NOMO-1 treated with DMSO at 0.1 percent for 48 hours (cell line): Measurements from ENCODE around the gene VTN.

ENCODE experiments used
- DNase-seq: peaks from one replicate; lab custom pipeline; 2025; ENCODE audit not compliant: unreplicated experiment; lab: John Stamatoyannopoulos, UW

The VTN gene

GRCh38 chr17:28369684-28370034, 448 bp downstream of the VTN start:
- DNase-seq = no peak

- no peak for DNase-seq
Measured at GRCh38 chr17:28368915-28369683, 1.0 kb downstream of the VTN start.

DNA sequence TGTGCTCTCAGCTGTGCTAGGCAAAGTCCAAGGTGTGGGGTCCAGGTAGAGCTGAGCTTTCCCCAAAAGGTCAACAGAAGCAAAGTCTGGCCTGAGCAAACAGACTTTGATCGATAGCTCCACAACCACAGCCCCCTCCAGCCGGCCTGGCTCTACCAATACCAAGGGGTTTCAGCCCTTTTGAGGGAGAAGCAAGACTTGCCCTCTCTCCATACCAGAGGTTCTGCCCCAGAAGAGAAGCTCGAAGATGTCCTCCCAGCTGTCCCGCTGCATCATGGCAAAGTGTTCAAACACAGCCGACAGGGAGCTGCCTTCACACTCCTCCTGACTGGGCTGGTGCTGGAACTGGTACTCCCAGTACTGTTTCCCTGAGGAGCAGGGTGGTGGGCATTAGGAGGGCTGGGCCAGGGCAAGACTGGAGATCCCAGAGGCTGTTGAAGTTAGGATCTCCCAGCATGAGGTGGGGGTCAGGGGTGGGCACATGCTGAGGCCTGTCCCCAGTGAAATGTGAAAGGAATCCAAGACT, 1.7 kb downstream of the VTN start:
- no peak for DNase-seq

- DNase-seq = no peak
Measured at GRCh38 chr17:28367641-28368305, 2.3 kb downstream of the VTN start.

DNA sequence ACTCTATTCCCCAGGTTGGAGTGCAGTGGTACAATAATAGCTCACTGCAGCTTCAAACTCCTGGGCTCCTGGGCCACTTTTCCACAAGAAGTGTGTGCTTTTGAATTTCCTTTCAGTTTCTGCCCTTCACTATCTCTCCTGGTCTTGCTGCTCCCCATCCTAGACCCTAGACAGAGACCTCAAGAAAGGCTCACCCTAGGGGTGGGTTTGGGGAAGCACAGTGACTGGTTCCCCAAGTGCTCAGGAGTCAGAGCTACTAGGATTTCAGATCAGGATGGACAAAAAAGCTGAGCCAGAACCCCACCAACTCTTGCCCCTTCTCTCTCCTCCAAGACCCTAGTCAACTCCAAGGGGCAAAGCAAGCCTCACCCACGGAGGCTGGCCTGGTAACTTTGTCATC, 3.5 kb downstream of the VTN start:
- no peak for DNase-seq

DNA sequence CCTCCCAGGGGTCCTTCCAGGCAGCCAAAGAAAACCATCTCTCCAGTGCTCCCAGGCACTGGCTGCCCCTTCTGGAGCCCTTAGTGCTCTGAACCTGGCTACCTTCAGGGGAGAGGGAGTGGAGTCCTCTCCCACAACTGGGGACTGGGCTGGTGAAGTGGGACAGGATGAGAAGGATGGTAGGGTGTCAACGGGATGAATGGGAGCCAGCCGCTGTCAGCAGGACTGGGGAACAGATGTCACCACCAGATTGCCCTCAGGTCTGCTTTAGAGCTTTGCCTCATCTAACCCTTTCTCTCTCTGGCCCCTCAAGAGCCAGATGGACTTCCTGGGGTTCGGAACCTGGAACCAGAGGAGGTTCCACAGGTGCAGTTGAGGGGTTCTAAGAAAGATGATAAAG, 4.6 kb downstream of the VTN start:
- no peak for DNase-seq

DNA sequence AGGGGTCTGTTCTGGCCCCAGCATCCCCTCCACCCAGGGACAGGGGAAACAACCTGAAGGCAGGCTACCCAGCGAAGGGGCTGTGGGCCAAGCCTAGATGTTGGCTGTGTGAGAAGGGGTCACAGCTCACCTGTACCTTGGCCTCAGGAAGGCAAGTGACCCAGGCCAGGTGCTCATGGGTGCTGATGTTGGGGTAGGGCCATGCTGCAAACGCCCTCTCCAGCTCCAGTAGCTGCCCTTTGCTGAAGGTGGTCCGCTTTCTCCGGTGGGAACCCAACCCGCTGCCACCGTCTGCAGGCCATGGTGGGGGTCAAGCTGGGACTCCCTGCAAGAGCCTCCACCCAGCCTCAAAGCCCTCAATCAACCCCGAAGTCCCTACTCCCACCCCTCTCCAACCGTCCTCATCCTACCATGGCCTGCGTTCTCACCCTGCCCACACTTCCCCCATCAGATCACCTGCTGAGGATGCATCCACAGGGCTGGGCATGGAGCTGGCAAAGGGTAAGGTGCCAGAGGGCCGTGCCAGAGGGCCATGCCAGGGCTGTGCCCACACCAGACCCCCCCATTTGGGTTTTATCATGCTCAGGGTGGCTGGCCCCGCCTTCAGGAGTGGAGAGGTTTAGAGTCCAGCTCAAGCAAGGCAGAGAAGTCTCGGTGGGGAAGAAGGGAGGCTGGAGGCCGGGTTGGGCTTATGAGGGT, 5.3 kb downstream of the VTN start, which contains the start of gene SEBOX:
Gene SEBOX (minus strand): TSS at position 535 of the 699 bp plus-strand sequence. CDS start 48 bp downstream, at position 487.
- DNase-seq = no peak

DNA sequence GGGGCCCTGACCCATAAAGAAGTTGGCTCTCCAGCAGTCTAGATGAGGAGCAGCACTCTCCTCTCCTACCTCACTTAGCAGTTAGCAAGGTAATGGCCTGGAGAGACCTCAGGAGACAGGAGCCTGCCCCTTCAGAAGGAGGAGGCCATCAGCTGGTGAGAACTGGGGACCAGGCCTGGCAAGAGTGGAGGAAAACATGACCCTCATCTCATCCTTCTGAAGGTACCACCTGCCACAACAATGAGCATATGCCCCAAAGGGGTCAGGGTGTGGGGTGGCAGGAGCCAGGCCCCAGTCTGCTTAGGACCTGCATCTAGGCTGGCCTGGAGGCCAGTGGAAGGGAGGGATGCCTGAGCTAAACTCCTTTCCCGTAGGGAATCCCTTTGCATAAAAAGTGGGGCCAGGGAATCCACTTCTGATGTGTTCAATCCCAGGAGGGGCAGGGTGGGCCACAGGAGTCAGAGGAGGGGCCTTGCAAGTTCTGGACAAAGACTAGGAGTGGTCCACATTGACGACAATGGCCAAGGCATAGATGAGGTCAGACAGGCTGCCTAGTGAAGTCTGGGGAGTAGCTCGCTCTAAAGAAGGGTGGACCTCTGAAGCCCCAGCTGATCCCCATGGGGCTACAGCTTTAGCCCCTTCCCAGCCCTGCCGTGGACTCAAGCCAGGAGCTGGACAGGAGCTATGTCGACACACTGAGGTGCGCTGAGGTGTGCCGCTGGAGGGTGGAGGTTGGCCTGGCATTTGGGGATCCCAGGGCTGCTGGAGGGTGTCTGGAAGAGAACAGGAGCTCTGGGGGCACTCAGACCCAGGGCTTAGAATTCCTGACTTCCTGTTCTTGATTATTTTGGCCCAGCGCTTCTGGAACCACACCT, 6.1 kb downstream of the VTN start:
- no peak for DNase-seq

GRCh38 chr17:28363186-28363585, 6.9 kb downstream of the VTN start:
- no peak for DNase-seq

DNA sequence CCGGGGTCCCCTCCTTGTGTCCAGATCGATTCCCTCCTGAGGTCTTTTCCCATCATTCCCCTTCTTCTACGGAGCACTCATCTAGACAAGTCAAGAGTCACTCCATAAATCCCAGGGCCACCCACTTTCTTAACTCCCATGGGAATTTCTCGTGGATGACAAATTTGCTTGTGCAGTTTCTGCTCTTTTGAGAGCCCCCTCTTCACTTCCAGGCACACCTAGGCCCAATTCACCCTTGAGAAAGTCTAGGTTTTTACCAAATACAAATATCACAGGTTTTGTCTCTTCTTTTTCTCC, 12.3 kb downstream of the VTN start:
- no peak for DNase-seq

GRCh38 chr17:28357061-28357900, 12.8 kb downstream of the VTN start, which contains the start of gene POLDIP2:
TSS of gene POLDIP2 (minus strand) at chr17:28357527. CDS start at chr17:28357448, 79 bp downstream.
- DNase-seq = peak; percentile 91

GRCh38 chr17:28350271-28350670, 19.8 kb downstream of the VTN start:
- DNase-seq = no peak

- DNase-seq = no peak
Measured at GRCh38 chr17:28348979-28349378, 21.1 kb downstream of the VTN start.

- DNase-seq = no peak
Measured at GRCh38 chr17:28347261-28347891, 22.7 kb downstream of the VTN start.

DNA sequence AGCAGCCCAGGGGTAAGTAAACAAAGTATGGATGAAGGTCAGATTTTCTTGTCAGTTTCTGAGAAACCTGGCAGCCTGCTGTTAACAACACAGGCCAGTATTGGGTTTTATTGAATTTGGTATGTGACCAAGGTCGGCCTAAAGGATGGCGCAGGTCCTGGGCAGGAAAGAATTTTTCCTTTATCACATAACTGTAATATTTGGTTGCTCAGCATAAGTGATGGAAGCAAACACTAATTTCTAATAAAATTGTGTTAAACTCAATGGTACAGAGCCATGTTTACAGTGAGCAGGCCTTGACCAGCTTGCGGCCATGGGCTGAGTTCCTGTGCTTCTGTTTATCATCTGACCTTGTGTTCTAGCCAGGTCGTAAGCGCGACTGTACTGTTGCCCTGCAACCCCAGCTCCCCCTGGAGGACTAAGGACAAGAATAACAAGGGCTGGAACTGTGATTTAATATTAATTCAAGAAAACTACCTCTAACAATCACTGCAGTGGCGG, 23.3 kb downstream of the VTN start:
- DNase-seq = no peak

GRCh38 chr17:28346199-28346580, 23.9 kb downstream of the VTN start:
- no peak for DNase-seq

GRCh38 chr17:28345419-28346198, 24.5 kb downstream of the VTN start:
- DNase-seq = no peak

GRCh38 chr17:28344435-28344901, 25.6 kb downstream of the VTN start:
- no peak for DNase-seq
